DOHH2 (cell line): ENCODE data around the gene ITGA8.

Experiments used
- EZH2phosphoT487 ChIP-seq: fragments of 200-600 bp; sonication (generic); IDR thresholded peaks from 2 replicates; pipeline ENCODE4 v1.6.1; 2017; ENCODE audit warnings: borderline replicate concordance, mild to moderate bottlenecking, antibody characterized with exemption, low read length, moderate library complexity, mixed read lengths
- TF ChIP-seq, protein P1 (sequence below): fragments of 200-600 bp; sonication (generic); IDR thresholded peaks from one replicate; pipeline ENCODE4 v1.5.1; 2014; ENCODE audit warnings: antibody characterized with exemption, mild to moderate bottlenecking, low read depth, low read length; ENCODE audit not compliant: poor library complexity, severe bottlenecking

GRCh38 chr10:15764892-15765454 is 45.3 kb upstream of the ITGA8 start:
- TF ChIP-seq, protein P1, sequence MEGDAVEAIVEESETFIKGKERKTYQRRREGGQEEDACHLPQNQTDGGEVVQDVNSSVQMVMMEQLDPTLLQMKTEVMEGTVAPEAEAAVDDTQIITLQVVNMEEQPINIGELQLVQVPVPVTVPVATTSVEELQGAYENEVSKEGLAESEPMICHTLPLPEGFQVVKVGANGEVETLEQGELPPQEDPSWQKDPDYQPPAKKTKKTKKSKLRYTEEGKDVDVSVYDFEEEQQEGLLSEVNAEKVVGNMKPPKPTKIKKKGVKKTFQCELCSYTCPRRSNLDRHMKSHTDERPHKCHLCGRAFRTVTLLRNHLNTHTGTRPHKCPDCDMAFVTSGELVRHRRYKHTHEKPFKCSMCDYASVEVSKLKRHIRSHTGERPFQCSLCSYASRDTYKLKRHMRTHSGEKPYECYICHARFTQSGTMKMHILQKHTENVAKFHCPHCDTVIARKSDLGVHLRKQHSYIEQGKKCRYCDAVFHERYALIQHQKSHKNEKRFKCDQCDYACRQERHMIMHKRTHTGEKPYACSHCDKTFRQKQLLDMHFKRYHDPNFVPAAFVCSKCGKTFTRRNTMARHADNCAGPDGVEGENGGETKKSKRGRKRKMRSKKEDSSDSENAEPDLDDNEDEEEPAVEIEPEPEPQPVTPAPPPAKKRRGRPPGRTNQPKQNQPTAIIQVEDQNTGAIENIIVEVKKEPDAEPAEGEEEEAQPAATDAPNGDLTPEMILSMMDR: no peak
- no peak for TF ChIP-seq EZH2phosphoT487
